ENCODE results near the gene PFKP.
A peak's percentile ranks its signal among the peaks of the same experiment; 100 is the strongest.

Gene PFKP

GRCh38 chr10:3090388-3090787 lies 23.0 kb downstream of the PFKP start:
- no peak overlapping the region for H3K4me3 ChIP-seq (replicated peaks; ENCODE audit: low read depth, low read length)
- DNase-seq (ENCODE audit: low read depth), result no peak

DNA sequence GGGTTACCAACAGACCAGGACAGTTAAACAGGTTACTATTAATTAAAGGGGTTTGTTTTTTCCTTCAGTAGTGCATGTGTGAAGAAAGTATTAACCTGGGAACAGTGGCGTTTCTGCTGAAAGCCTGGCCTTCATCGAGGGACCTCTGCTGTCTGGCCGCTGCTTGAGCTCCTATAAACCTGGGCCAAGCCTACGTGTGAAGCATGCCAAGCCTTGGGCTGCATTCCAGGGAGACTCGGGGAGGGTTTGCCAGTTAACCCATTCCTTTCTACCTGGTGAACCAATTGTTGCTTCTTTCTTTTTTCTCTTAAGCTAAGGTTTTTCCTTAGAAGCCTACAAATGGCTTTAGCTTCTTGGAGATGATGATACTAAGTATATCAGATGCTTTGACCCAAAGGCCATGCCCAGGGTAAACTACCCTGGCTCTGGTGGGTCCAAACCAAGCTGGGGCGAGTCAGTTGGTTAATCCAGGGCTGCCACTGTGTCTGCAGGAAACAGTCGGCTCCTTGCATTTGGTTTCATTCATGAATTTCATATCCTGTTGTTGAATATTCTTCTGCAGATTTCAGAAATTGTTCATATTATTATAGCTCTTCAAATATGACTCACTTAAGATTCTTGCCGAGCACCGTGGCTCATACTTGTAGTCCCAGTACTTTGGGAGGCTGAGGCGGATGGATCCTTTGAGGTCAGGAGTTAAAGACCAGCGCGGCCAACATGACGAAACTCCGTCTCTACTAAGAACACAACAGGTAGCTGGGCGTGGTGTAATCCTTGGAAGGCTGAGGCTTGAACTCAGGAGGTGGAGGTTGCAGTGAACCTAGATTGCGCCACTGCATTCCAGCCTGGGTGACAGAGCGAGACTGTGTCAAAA lies 23.8 kb downstream of the PFKP start:
- no peak for TF ChIP-seq CTCF (IDR thresholded peaks at IDR 0.05; ENCODE audit: low read length, missing control alignments)
- DNase-seq (ENCODE audit: low read depth), result peak; percentile 92
- no peak overlapping the region for H3K4me3 ChIP-seq (replicated peaks; ENCODE audit: low read depth, low read length)

More at GRCh38 chr10:3090388-3090787, 23.0 kb downstream of the PFKP start:
- TF ChIP-seq CTCF (IDR thresholded peaks at IDR 0.05; ENCODE audit: low read length, missing control alignments), result no peak

DNA sequence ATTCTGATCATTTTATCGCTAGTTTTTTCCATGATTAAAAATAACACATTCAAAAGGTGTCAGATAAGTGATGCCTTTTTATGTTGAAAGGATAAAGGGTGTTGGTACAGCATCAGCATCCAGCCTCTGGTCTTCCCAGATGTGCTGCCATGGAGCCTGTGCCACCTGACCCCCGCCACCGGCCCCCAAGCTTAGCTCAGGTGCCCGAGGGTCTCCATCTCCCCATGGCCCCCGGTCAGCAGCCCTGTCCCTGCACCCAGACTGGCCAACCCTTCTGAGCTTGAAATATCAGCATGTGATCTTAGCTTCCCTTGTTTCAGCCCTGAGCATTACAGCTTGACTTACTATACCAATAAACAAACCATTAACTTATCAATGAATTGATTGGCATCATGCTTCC lies 24.6 kb downstream of the PFKP start:
- no peak for DNase-seq (ENCODE audit: low read depth)
- H3K4me3 ChIP-seq (replicated peaks; ENCODE audit: low read depth, low read length), result no peak overlapping the region
- no peak for TF ChIP-seq CTCF (IDR thresholded peaks at IDR 0.05; ENCODE audit: low read length, missing control alignments)

DNA sequence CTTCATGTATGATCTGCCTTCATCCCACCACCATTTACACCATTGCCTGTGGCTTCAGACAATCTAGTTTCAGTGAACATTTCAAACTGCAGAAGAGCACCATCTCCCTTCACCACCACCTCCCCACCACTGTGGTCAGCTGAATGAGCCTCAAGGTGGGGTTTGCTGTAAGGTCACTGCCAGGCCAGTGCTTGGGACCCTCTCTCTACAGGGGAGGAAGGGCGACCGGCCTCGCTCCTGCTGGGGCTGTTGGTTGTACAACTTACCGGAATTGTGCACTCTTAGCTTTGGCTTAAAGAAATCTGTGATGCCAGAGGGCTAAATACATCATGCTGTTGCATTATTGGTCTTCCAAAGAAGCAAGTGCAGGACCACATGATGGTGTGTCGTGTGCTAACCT lies 26.6 kb downstream of the PFKP start:
- TF ChIP-seq CTCF (IDR thresholded peaks at IDR 0.05; ENCODE audit: low read length, missing control alignments), result no peak
- H3K4me3 ChIP-seq (replicated peaks; ENCODE audit: low read depth, low read length), result no peak overlapping the region

GRCh38 chr10:3094609-3095036 lies 27.3 kb downstream of the PFKP start:
- no peak for TF ChIP-seq CTCF (IDR thresholded peaks at IDR 0.05; ENCODE audit: low read length, missing control alignments)
- DNase-seq (ENCODE audit: low read depth), result peak; percentile 47
- peak overlapping the region; percentile 27 for H3K4me3 ChIP-seq (replicated peaks; ENCODE audit: low read depth, low read length)

More for the DNA sequence above, 26.6 kb downstream of the PFKP start:
- no peak for DNase-seq (ENCODE audit: low read depth)

GRCh38 chr10:3095373-3096139 lies 28.2 kb downstream of the PFKP start:
- H3K4me3 ChIP-seq (replicated peaks; ENCODE audit: low read depth, low read length), result peak overlapping the region; percentile 27
- TF ChIP-seq CTCF (IDR thresholded peaks at IDR 0.05; ENCODE audit: low read length, missing control alignments), result no peak
- peak; percentile 99 for DNase-seq (ENCODE audit: low read depth)
